Measurements from ENCODE around the gene CREM.

CREM gene

DNA sequence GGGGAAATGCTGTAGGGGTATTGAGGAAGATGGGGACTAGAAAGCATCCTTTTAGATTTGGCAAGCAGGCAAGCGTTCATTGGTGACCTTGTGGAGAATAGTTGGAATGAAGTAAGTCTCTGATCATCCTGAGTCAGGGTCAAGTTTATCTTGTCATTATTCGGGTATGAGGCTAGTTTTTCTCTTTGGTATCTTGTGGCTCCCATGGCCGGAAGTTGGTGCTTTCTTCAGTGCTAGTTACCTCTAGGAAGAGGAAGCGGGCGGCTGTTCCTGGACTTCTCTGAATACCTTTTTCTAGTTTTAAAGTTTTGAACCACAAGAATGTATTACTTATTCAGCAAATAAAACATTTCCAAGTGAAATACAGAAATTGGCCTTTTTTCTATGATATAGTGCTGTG, 9.2 kb downstream of the CREM start:
- H3K4me3 ChIP-seq (replicated peaks in 1 of 2; ENCODE audit: low read depth in 2 of 2, low read length in 2 of 2): no peak overlapping the region
- TF ChIP-seq CTCF (IDR thresholded peaks at IDR 0.05; ENCODE audit: low read depth, low read length): no peak
- no peak for DNase-seq (ENCODE audit: low read depth in 2 of 2)

GRCh38 chr10:35136263-35136815, 9.7 kb downstream of the CREM start:
- TF ChIP-seq CTCF (IDR thresholded peaks at IDR 0.05; ENCODE audit: low read depth, low read length): no peak

DNA sequence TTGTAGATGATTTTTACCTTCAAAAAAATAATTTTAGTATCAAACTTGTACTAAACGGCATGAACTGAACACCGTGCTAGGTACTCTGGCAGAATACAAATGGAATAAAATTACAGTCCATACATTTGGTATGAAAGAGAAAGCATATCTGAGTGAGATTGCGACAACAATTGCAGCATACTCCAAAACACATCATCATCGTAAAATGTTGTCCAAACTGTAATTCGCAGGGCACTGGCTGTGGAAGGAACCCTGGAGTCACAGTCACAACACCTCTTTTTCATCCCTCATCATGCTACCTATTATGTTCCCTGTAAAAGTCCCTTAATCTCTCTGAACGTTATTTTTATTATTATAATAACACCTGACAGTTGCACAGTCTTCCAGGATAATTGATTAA, 13.5 kb downstream of the CREM start:
- no peak for DNase-seq (ENCODE audit: low read depth in 2 of 2)
- no peak overlapping the region for H3K4me3 ChIP-seq (replicated peaks in 1 of 2; ENCODE audit: low read depth in 2 of 2, low read length in 2 of 2)
- TF ChIP-seq CTCF (IDR thresholded peaks at IDR 0.05; ENCODE audit: low read depth, low read length): no peak

More at GRCh38 chr10:35136263-35136815, 9.7 kb downstream of the CREM start:
- DNase-seq (ENCODE audit: low read depth in 2 of 2): no peak
- no peak overlapping the region for H3K4me3 ChIP-seq (replicated peaks in 1 of 2; ENCODE audit: low read depth in 2 of 2, low read length in 2 of 2)

GRCh38 chr10:35140727-35141126, 14.1 kb downstream of the CREM start:
- TF ChIP-seq CTCF (IDR thresholded peaks at IDR 0.05; ENCODE audit: low read depth, low read length): no peak
- DNase-seq (ENCODE audit: low read depth in 2 of 2): no peak
- no peak overlapping the region for H3K4me3 ChIP-seq (replicated peaks in 1 of 2; ENCODE audit: low read depth in 2 of 2, low read length in 2 of 2)

DNA sequence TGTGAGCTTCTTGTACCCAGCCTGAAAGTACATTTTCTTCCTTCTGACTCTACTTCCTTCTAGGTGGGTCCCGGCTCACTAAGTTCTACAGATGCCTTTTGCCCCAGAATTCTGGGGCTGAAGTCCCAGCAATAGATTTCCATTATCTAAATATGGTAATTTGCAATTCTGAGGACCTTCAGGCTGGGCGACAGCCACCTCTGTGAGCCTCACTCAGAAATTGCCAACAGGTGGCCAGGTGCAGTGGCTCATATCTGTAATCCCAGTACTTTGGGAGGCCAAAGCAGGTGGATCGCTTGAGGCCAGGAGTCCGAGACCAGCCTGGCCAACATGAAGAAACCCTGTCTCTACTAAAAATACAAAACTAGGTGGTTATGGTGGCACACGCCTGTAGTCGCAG, 23.7 kb downstream of the CREM start:
- TF ChIP-seq CTCF (IDR thresholded peaks at IDR 0.05; ENCODE audit: low read depth, low read length): no peak
- no peak overlapping the region for H3K4me3 ChIP-seq (replicated peaks in 1 of 2; ENCODE audit: low read depth in 2 of 2, low read length in 2 of 2)

DNA sequence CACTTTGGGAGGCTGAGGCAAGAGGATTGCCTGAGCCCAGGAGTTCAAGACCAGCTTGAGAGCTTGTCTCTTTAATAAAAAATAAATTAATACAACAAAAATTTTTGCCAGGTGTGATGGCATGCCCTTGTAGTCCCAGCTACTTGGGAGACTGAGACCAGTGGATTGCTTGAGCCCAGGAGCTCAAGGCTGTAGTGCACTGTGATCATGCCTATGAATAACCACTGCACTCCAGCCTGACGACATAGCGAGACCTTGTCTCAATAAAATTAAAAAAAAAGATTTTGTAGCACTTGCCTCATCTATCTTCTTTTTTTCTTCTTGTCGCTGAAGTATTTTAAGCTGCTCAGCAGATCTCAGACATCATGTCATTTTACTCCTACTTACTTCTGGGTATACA, 26.3 kb downstream of the CREM start:
- no peak overlapping the region for H3K4me3 ChIP-seq (replicated peaks in 1 of 2; ENCODE audit: low read depth in 2 of 2, low read length in 2 of 2)
- DNase-seq (ENCODE audit: low read depth in 2 of 2): no peak
- no peak for TF ChIP-seq CTCF (IDR thresholded peaks at IDR 0.05; ENCODE audit: low read depth, low read length)

More for the DNA sequence above, 23.7 kb downstream of the CREM start:
- DNase-seq (ENCODE audit: low read depth in 2 of 2): no peak

DNA sequence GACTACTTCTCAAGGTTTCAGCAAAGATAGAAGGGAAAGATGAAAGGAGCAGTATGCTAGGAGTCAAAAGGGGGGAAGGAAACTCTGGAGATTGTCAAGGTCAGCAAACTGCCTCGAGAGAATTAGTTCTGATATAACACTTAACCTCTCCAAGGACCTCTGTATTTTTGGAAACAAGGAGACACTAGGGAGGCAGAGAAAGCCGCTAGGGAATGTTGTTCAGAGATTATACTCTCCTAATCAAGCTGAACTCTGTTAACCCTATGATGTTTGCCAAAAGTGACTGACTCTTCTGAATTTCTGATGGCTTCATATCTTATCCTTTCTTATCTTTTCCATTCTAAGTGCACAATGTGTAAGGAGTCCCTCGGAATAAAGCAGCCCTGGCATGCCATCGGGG, 27.1 kb downstream of the CREM start:
- TF ChIP-seq CTCF (IDR thresholded peaks at IDR 0.05; ENCODE audit: low read depth, low read length): no peak
- no peak overlapping the region for H3K4me3 ChIP-seq (replicated peaks in 1 of 2; ENCODE audit: low read depth in 2 of 2, low read length in 2 of 2)
- peak in 1 of 2 donors; percentile 29 for DNase-seq (ENCODE audit: low read depth in 2 of 2)

Data from cardiac fibroblast (primary cell).